IPS DF 6.9 (cell line): ENCODE results near the gene DCTN5.

Experiments used
- DNase-seq: peaks from one replicate; pipeline ENCODE4 v3.0.0-alpha.2; 2013; ENCODE audit warnings: low read depth, low spot score
- H3K27ac ChIP-seq: one replicate; pipeline ENCODE4 v1.5.1; 2013; ENCODE audit warnings: low read length, control low read depth
- H3K27me3 ChIP-seq: 2 replicates; pipeline ENCODE4 v1.6.1; 2013; ENCODE audit warnings: mild to moderate bottlenecking, low read length; ENCODE audit not compliant: control insufficient read depth, insufficient read depth
- H3K36me3 ChIP-seq: 2 replicates; pipeline ENCODE4 v1.6.1; 2013; ENCODE audit warnings: low read length; ENCODE audit not compliant: control insufficient read depth, insufficient read depth
- H3K4me1 ChIP-seq: 2 replicates; pipeline ENCODE4 v1.6.1; 2013; ENCODE audit warnings: low read length; ENCODE audit not compliant: control insufficient read depth, insufficient read depth
- H3K4me3 ChIP-seq: 2 replicates; pipeline ENCODE4 v1.5.1; 2013; ENCODE audit warnings: mild to moderate bottlenecking, low read length
- H3K9me3 ChIP-seq: 2 replicates; pipeline ENCODE4 v1.6.1; 2013; ENCODE audit warnings: low read length, inconsistent platforms; ENCODE audit not compliant: control insufficient read depth, insufficient read depth
- WGBS: extraction: QIAGEN DNeasy Blood & Tissue Kit; methylation state at CpG from one replicate; pipeline ENCODE4 v1.1.7; 2013; ENCODE audit warnings: mixed read lengths, missing lambda C conversion rate; ENCODE audit not compliant: insufficient read length, insufficient coverage; 5-methylcytosine and 5-hydroxymethylcytosine counted together

Gene DCTN5

DNA sequence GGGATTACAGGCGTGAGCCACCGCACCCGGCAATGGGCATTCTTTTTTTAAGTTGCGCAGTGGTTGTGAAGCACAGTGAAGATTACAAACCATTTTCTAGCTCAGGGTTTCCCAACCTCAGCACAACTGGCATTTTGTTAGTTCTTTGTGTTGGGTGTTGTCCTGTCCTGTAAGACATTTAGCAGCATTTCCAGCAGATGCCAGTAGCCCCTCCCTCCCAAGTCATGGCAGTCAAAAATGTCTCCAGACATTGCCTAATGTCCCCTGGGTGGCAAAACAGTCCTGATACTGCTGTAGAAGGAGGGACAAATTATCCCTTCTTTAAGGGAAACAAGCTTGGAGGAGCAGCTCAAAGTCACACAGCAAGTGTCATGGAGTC lies 53.0 kb downstream of the DCTN5 start:
- Histone ChIP-seq H3K9me3 (no peaks in the 10 kb centered on the region), H3K4me1 (no peaks in the 10 kb centered on the region), H3K27me3 (no peaks in the 10 kb centered on the region), H3K4me3 (peak overlapping the region; percentile 36; the same call in 1 of the 2 replicates), H3K27ac (no peak overlapping the region), H3K36me3 (peaks cover 22% of the 10 kb centered on the region)
- DNase-seq, result no peak
- WGBS, result no CpG with 5 or more reads among the region's 4 CpGs

DNA sequence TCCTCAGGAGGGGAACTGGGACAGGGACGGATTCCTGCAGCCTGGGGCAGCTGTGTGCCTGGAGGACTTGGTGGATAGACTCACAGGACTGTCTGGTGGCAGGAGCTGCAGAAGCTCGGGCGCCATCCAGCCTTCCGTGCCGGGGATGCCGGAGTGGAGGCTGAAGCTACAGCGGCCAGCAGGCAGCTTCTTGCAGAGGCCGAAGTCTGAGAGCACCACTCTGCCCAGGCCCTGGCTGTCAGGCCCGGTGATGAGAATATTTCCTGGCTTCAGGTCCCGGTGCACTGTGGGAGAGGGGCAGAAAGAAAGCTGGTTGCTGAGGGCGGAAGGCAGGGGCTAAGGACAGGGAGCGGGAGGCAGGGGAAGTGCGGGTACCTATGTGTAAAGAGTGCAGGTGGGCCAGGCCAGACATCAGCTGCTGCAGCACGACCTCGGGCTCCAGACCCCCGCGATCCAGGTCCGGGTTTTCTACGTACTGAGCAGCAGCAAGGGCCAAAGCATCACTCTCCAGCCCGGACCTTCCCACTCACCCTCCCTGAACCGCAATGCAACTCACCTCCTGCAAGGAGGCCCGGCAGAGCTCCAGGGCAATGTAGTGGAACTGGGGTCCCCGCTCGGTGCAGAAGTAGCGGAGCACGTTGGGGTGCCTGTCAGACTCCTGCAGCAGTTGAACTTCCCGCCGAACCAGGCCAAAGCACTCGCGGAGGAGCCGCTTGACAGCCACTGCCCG lies 53.5 kb downstream of the DCTN5 start:
- no peaks in the 10 kb centered on the region for H3K9me3 ChIP-seq
- H3K4me1 ChIP-seq, result no peaks in the 10 kb centered on the region
- H3K36me3 ChIP-seq, result peaks cover 16% of the 10 kb centered on the region
- no peak overlapping the region for H3K27ac ChIP-seq
- peak; percentile 70 for DNase-seq
- WGBS, result no CpG with 5 or more reads among the region's 32 CpGs
- H3K4me3 ChIP-seq, result peak overlapping the region; percentile 36; the same call in 1 of the 2 replicates
- H3K27me3 ChIP-seq, result no peaks in the 10 kb centered on the region

DNA sequence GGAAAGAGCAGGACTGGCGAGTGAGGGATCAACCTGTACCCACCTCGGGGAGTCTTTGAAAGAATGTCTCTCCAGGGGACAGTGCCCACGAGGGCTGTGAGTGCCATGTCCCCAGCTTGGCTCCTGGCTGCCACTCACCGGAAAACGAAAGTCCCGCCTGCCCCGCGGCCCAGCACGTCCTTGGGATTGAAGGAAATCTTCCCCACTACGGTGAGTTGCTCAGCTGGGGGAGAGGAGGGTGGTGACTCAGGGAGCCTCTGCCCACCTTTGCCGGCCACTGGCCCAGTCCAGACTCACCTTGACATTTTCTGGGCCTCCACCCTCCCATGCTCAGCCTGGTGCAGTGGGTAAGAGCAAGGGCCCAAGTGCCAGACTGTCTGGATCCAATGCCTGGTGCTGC lies 54.5 kb downstream of the DCTN5 start:
- WGBS, result no CpG with 5 or more reads among the region's 11 CpGs
- Histone ChIP-seq H3K4me1 (peaks cover 2% of the 10 kb centered on the region; the same call in 1 of the 2 replicates), H3K36me3 (peaks cover 8% of the 10 kb centered on the region), H3K9me3 (no peaks in the 10 kb centered on the region), H3K27ac (no peak overlapping the region), H3K4me3 (no peak overlapping the region), H3K27me3 (no peaks in the 10 kb centered on the region)
- DNase-seq, result no peak

DNA sequence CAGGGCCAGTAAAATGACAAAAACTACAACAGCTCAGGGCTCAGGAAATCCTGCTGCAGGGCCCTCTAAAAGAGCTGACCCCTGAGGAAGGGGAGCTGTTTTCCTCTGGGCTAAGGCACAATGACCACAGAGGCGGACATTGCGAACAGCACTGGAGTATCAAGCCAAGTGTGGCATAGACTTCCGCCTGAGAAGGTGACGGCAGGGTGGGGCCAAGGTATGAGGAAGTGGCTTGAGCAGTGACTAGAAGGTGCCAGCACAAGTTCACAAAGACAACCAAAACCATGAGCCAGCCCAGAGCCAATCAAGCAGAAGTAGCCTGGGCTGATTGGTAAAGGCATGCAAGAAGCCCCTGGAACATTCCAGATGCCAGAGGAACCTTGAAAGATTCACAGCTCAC lies 57.8 kb downstream of the DCTN5 start:
- no CpG with 5 or more reads among the region's 4 CpGs for WGBS
- Histone ChIP-seq H3K9me3 (no peaks in the 10 kb centered on the region), H3K27ac (no peak overlapping the region), H3K36me3 (no peaks in the 10 kb centered on the region), H3K4me1 (peaks cover 2% of the 10 kb centered on the region; the same call in 1 of the 2 replicates), H3K27me3 (no peaks in the 10 kb centered on the region), H3K4me3 (no peak overlapping the region)
- DNase-seq, result no peak

DNA sequence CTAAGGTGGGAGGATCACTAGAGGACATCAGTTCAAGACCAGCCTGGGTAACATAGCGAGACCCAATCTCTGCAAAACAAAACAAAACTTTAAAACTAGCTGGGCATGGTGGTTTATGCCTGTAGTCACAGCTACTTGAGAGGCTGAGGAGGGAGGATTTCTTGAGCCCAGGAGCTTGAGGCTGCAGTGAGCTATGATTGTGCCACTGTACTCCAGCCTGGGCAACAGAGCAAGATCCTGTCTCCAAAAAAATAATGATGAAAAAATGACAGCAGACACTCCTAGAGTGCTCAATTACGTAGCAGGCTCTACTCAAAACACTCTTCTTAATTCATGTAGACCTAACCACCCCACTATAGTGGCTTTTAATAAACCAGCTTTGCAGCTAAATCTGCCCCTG lies 58.8 kb downstream of the DCTN5 start:
- Histone ChIP-seq H3K9me3 (no peaks in the 10 kb centered on the region), H3K27ac (no peak overlapping the region), H3K27me3 (no peaks in the 10 kb centered on the region), H3K36me3 (no peaks in the 10 kb centered on the region), H3K4me1 (peaks cover 2% of the 10 kb centered on the region; the same call in 1 of the 2 replicates), H3K4me3 (no peak overlapping the region)
- WGBS, result no CpG with 5 or more reads among the region's 2 CpGs
- DNase-seq, result no peak

DNA sequence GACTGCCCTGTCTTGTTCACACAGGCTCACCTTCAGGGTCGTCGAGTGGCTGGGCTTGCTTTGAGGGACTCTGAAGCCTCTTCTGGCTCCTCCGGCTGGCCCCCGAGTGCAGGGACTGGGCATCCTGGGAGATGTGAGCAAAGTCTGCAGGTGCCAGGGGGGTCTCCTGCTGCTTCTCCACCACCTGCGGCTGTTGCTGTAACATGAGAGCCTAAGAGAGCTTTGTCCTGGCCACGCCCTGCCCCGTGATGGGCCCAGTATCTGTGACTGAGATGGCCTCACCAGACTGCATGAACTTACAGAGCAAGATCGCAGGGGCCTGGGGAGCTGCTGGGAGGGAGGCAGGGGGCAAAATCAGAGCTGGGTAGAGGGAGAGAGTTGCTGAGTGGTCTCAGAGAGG lies 59.2 kb downstream of the DCTN5 start:
- H3K4me1 ChIP-seq, result peaks cover 2% of the 10 kb centered on the region; the same call in 1 of the 2 replicates
- H3K4me3 ChIP-seq, result no peak overlapping the region
- no CpG with 5 or more reads among the region's 8 CpGs for WGBS
- DNase-seq, result no peak
- no peaks in the 10 kb centered on the region for H3K36me3 ChIP-seq
- no peaks in the 10 kb centered on the region for H3K27me3 ChIP-seq
- no peaks in the 10 kb centered on the region for H3K9me3 ChIP-seq
- no peak overlapping the region for H3K27ac ChIP-seq

DNA sequence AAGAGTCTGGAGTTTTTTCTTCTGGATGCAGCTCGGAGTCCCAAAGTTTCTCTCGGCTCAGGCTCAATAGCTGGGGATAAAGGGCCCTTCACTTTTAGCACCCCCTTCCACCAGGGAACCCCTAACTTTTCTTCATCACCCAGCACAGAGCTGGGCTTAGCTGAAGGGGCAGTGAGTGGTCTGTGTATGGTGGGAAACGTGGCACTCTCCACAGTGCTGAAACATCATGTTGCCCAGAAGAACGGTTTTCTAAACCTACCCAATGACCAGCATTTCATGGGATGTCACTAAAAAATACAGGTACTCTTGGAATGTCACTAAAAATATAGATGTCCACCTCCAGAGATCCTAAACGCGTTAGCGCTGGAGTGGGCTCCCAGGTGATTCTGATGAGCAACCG lies 59.8 kb downstream of the DCTN5 start:
- Histone ChIP-seq H3K27ac (no peak overlapping the region), H3K36me3 (no peaks in the 10 kb centered on the region), H3K9me3 (no peaks in the 10 kb centered on the region), H3K4me3 (no peak overlapping the region), H3K27me3 (no peaks in the 10 kb centered on the region), H3K4me1 (peaks cover 2% of the 10 kb centered on the region; the same call in 1 of the 2 replicates)
- WGBS, result no CpG with 5 or more reads among the region's 8 CpGs
- DNase-seq, result no peak

DNA sequence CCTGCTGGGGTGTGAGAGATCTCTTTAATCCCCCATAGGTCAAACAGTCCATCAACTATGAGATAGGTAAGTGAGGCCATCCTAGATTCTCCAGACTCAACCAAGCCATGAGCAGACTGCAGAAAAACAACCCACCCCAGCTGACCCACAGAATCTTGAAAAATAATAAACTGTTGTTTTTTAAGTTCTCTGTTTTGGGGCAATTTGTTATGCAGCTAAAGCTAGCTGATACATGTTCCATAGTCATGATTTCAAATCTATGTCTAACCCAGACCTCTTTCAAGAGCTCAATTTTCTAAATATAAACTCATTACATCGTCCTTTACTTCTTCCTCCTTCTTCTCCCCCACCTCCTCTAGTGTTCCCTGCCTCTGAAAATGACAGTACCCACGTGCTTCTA lies 61.7 kb downstream of the DCTN5 start:
- H3K36me3 ChIP-seq, result no peaks in the 10 kb centered on the region
- no peak overlapping the region for H3K27ac ChIP-seq
- H3K9me3 ChIP-seq, result no peaks in the 10 kb centered on the region
- 100% methylated on average over 1 of the region's 2 CpGs for WGBS
- H3K4me3 ChIP-seq, result no peak overlapping the region
- peaks cover 2% of the 10 kb centered on the region; the same call in 1 of the 2 replicates for H3K4me1 ChIP-seq
- H3K27me3 ChIP-seq, result no peaks in the 10 kb centered on the region
- no peak for DNase-seq

DNA sequence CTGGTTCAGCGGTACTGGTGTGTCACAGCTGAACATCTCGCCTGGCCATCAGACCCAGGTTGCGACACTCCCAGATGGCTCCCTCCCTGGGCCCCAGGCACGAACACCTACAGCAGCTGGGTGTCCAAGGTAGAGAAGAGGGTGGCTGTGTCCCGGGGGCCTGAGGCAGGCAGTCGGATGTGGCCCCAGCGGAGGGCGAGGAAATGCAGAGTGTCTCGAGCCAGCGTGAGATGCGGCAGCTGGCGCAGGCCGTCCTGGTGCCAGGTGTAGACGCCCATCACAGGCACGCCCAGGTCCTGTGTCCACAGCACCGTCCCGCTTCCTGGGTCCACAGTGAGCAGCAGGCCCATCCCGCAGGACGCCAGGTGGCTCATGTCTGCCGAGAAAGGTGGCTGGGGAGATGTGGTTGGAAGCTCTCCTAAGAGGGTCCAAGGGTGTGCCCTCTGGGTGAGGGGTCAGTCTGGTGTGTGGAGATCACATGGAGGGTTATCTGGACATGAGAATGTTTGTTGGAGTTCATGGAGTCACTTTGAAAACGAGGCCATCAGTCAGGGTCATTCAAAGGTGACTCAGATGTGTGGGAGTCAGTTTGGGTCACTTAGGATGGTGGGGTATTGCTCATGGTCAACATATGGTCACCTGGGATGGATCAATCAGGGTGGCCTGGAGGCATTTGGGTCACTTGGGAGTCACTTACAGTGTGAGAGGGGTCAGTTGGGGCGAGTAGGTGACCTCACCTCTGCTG lies 63.7 kb downstream of the DCTN5 start:
- Histone ChIP-seq H3K4me3 (no peak overlapping the region), H3K27ac (no peak overlapping the region), H3K27me3 (no peaks in the 10 kb centered on the region), H3K36me3 (no peaks in the 10 kb centered on the region), H3K4me1 (peaks cover 2% of the 10 kb centered on the region; the same call in 1 of the 2 replicates), H3K9me3 (no peaks in the 10 kb centered on the region)
- no peak for DNase-seq
- WGBS, result no CpG with 5 or more reads among the region's 22 CpGs

DNA sequence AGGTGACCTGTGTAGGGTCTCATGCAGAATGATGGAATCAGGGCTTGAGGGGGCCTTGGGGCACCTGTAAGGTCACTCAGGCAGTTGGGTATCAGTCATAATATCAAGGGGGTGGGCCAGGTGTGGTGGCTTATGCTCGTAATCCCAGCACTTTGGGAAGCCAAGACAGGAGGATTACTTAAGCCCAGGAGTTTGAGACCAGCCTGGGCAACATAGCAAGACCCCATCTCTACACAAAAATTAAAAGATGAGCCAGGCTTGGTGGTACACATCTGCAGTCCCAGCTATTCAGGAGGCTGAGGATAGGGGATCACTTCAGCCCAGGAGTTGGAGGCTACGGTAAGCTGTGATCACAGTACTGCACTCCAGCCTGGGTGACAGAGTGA lies 64.2 kb downstream of the DCTN5 start:
- Histone ChIP-seq H3K27me3 (no peaks in the 10 kb centered on the region), H3K9me3 (no peaks in the 10 kb centered on the region), H3K36me3 (no peaks in the 10 kb centered on the region), H3K27ac (no peak overlapping the region), H3K4me3 (no peak overlapping the region), H3K4me1 (no peaks in the 10 kb centered on the region)
- WGBS, result no CpG with 5 or more reads among the region's 2 CpGs
- no peak for DNase-seq
